GM19468 (cell line): ENCODE measurements around the gene MED16.
"Not testable (repeated sequence)": the region's sequence is repeated elsewhere in the genome, so short reads cannot be mapped to it uniquely, and the experiment has no call there.

Experiments
- ATAC-seq: cut with Tn5 transposase; IDR thresholded peaks from one replicate; pipeline ENCODE4 v1.9.1; 2021; ENCODE audit warnings: mild to moderate bottlenecking, moderate library complexity, moderate number of reproducible peaks; ENCODE audit not compliant: unreplicated experiment; ENCODE audit errors: extremely low read depth

The MED16 gene

GRCh38 chr19:858868-859843 is 33.8 kb downstream of the MED16 start, which contains the start of gene CFD:
TSS of gene CFD (plus strand) at chr19:859664. CDS start at chr19:859690, 26 bp downstream.
- no peak for ATAC-seq

- ATAC-seq, result no peak
Observed at GRCh38 chr19:858284-858683, 34.7 kb downstream of the MED16 start.

DNA sequence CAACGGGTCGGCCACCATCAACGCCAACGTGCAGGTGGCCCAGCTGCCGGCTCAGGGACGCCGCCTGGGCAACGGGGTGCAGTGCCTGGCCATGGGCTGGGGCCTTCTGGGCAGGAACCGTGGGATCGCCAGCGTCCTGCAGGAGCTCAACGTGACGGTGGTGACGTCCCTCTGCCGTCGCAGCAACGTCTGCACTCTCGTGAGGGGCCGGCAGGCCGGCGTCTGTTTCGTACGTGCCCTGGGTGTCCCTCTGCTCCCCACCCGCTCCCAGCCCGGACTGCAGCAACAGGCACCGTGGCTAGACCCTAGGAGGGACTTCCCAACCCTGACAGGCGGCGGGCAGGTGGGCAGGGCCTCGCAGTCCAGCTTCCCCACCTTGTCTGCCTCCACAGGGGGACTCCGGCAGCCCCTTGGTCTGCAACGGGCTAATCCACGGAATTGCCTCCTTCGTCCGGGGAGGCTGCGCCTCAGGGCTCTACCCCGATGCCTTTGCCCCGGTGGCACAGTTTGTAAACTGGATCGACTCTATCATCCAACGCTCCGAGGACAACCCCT is 37.3 kb downstream of the MED16 start:
- ATAC-seq, result no peak

GRCh38 chr19:855142-855541 is 37.8 kb downstream of the MED16 start:
- ATAC-seq, result no peak

GRCh38 chr19:854549-854948 is 38.4 kb downstream of the MED16 start:
- no peak for ATAC-seq

DNA sequence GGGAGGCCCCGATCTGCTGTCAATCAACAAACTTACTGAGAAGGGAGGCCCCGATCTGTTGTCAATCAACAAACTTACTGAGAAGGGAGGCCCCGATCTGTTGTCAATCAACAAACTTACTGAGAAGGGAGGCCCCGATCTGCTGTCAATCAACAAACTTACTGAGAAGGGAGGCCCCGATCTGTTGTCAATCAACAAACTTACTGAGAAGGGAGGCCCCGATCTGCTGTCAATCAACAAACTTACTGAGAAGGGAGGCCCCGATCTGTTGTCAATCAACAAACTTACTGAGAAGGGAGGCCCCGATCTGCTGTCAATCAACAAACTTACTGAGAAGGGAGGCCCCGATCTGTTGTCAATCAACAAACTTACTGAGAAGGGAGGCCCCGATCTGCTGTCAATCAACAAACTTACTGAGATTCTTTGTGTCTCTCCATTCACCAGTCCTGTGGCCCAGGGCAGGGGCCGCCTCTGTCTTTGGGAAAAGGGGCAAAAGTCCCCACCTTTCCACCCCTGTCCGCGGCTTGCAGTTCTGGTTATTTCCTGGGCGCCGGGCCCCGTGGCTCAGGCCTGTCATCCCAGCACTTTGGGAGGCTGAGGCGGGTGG is 39.3 kb downstream of the MED16 start:
- ATAC-seq, result not testable (repeated sequence)

GRCh38 chr19:853014-853585 is 39.9 kb downstream of the MED16 start:
- no peak for ATAC-seq

GRCh38 chr19:852136-853013 is 40.6 kb downstream of the MED16 start, which contains the start of gene ELANE:
TSS of gene ELANE (plus strand) at chr19:852303. CDS start at chr19:852329, 26 bp downstream.
- no peak for ATAC-seq

DNA sequence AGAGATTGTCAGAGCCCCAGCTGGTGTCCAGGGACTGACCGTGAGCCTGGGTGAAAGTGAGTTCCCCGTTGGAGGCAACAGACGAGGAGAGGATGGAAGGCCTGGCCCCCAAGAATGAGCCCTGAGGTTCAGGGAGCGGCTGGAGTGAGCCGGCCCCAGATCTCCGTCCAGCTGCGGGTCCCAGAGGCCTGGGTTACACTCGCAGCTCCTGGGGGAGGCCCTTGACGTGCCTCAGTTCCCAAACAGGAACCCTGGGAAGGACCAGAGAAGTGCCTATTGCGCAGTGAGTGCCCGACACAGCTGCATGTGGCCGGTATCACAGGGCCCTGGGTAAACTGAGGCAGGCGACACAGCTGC is 42.0 kb downstream of the MED16 start:
- ATAC-seq, result no peak

DNA sequence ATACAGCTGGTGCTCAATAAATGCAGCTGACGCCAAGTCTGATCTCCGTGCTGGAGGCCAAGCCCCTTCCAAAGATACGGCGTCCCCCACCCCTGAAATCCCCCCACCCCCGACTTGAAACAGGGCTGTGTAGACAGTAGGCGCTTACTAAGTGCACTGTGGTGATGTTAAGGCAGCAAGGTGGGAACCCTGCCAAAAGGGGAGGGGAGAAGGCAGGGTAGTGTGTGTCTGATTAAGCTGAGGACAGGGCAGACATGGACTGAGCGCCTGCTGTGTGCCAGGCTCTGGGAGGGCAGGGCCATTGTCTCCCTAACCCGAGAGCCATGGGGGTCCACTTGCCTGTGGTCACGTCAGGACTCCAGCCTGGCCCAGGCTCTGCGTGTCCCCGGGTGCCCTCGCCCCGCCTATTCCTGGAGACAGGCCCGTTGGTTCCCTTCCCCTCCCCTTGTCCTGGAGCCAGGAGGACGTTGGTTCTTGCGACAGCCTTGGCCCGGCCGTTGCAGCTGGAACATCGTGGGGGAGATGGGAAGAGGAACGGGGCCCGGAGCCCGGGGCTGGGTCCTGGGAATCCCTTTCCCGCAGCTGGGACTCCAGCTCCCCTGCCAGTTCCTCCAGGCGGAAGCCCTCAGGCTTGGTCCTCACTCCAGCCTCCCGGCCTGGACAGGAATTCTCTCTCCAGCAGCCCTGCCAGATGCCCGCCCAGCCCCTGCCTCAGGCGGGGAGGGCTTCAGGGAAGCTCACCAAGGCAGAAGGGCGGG is 42.6 kb downstream of the MED16 start:
- ATAC-seq, result no peak

- not testable (repeated sequence) for ATAC-seq
Observed at GRCh38 chr19:849195-849594, 43.8 kb downstream of the MED16 start.

- ATAC-seq, result no peak
Observed at GRCh38 chr19:848386-848921, 44.5 kb downstream of the MED16 start.

DNA sequence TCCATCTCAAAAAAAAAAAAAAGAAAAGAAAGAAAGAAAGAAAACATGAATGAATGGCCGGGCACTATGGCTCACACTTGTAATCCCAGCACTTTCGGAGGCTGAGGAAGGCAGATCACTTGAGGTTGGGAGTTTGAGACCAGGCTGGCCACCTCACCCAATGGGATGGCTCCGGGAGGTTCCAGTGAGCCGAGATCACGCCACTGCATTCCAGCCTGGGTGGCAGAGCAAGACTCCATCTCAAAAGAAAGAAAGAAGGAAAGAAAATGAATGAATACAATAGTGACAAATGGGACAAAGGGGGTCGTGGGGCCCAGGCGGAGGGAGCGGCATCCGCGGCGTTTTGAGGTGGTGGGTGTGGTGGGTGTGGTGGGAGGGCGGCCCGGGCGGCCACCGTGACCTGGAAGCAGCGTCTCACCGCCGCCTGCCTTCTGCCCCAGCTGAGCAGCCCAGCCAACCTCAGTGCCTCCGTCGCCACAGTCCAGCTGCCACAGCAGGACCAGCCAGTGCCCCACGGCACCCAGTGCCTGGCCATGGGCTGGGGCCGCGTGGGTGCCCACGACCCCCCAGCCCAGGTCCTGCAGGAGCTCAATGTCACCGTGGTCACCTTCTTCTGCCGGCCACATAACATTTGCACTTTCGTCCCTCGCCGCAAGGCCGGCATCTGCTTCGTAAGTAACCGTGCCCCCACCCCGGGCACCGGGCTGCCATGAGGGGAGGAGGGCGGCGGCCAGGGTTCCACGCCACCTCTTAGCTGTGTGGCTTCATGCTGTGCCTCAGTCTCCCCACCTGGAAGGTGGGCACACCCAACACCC is 47.1 kb downstream of the MED16 start:
- ATAC-seq, result no peak

GRCh38 chr19:844546-844971 is 48.4 kb downstream of the MED16 start:
- no peak for ATAC-seq

GRCh38 chr19:843836-844545 is 49.0 kb downstream of the MED16 start:
- no peak for ATAC-seq

DNA sequence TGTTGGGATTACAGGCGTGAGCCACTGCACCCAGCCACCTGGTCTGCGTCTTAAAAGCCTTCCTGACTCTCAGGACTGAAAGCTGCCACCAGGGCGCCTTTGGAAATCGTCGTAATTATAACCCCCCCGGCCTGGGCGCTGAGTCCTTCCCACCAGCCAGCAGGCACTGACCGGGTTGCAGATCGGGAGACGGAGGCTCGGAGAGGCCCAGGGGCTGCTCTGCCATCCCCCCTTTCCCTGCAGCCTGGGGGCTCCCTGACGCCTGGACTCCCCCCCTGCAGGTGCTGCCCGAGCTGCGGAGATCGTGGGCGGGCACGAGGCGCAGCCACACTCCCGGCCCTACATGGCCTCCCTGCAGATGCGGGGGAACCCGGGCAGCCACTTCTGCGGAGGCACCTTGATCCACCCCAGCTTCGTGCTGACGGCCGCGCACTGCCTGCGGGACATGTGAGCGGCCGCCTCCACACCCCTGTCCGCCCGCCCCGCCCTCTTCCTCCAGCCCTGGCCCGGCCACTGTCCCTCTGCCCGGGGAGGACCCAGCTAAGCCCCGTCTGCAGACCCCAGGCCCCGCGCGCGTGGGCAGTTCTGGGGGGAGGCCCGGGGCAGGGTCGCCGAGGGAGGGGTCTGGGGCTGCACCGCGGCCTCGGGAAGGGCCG is 49.7 kb downstream of the MED16 start:
- ATAC-seq, result no peak

- not testable (repeated sequence) for ATAC-seq
Observed at GRCh38 chr19:842802-843179, 50.2 kb downstream of the MED16 start.
